Suprapubic skin (tissue), 3 donors: ENCODE results near the gene TBC1D22A.

Experiments used
- EP300 ChIP-seq: sonication (generic); formaldehyde crosslinking; IDR thresholded peaks from one replicate; pipeline ENCODE4 v1.6.1; 2017; ENCODE audit warnings: antibody characterized with exemption
- TF ChIP-seq, protein P1 (sequence below), 2 donors: fragments of 200-600 bp in 1 of 2; fragments of 450-650 bp in 1 of 2; sonication (generic) in 1 of 2; IDR thresholded peaks; one replicate each; pipeline ENCODE4 v1.5.1; 2016 to 2019; ENCODE audit warnings: antibody characterized with exemption in 2 of 2, mild to moderate bottlenecking in 1 of 2, moderate library complexity in 1 of 2

DNA sequence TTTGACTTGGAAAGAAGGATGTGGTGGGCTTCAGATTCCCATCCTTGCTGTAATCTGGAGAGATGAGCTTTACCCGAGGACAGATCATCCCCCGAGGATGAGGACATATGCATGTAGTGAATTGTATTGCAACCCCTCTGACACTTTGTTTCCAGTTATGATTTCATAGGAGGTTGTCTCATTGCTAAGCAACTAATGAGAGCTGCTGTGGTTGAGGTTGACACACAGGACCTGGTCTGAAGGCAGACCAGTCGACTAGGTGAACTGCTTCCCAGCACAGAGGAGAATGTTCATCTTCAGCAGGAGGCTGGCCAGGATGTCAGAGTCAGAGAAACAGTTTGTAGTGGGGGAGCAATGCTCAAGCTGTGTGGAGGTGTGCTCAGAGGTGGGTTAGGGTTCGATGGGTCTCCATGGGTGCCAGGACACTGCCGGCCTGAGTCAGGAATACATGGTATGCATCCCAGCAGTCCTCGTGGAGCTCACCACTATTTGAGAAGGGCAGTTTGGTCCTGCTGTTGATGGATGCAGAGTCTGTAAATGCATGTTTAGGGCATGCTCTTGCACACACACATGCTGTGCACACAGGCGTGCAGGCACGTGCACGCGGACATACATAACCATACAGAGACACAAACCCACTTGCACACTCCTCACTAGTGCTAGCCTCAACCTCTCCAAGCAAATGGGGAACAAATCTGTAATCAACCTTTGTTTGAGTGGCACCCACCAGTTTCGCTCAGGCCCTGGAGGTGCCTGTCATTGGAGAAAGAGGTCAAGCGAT is 153.7 kb downstream of the TBC1D22A start:
- no peak for TF ChIP-seq EP300
- TF ChIP-seq, protein P1, sequence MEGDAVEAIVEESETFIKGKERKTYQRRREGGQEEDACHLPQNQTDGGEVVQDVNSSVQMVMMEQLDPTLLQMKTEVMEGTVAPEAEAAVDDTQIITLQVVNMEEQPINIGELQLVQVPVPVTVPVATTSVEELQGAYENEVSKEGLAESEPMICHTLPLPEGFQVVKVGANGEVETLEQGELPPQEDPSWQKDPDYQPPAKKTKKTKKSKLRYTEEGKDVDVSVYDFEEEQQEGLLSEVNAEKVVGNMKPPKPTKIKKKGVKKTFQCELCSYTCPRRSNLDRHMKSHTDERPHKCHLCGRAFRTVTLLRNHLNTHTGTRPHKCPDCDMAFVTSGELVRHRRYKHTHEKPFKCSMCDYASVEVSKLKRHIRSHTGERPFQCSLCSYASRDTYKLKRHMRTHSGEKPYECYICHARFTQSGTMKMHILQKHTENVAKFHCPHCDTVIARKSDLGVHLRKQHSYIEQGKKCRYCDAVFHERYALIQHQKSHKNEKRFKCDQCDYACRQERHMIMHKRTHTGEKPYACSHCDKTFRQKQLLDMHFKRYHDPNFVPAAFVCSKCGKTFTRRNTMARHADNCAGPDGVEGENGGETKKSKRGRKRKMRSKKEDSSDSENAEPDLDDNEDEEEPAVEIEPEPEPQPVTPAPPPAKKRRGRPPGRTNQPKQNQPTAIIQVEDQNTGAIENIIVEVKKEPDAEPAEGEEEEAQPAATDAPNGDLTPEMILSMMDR (IDR thresholded peaks at IDR 0.05) = no peak
